H1 (cell line): ENCODE results near the gene RNF26. TPM values are rescaled to one million over a fixed set of nuclear protein-coding genes. Genes with fewer than 3 reads are reported as not detected.

Source experiments
- SRF ChIP-seq: IDR thresholded peaks from 2 replicates; pipeline ENCODE4 v1.6.1; 2011; ENCODE audit warnings: mild to moderate bottlenecking, low read depth, low read length, moderate library complexity
- polyA plus RNA-seq, 7 experiments: library from polyadenylated mRNA; depleted of rRNA in 3 of 7; stranded (reverse) in 5 of 7; unstranded in 2 of 7; fragments of >200 nt in 5 of 7; fragments of 200-250 nt in 2 of 7; gene quantifications; 1 replicate in 5 of 7; 2 replicates in 1 of 7; 4 replicates in 1 of 7; pipeline versions ENCODE4 v1.2.1 to v1.2.3, GENCODE V29; 2011 to 2013; ENCODE audit warnings: missing spikeins in 2 of 7, mixed read lengths in 2 of 7
- total RNA-seq: library from RNA; stranded (reverse); fragmentation: NEBNext Ultra II Directional; extraction: Animal tissue kit (Norgen Biotek cat#: 25700); gene quantifications from 2 replicates; pipeline ENCODE4 v1.2.1, GENCODE V29; 2021

The RNF26 gene
- total and polyA plus RNA-seq, 2 of the 8 experiments (the other 6 are each of a cell fraction or from before 2014, with no cell fraction given), result 82.7 to 84.0 TPM

GRCh38 chr11:119335091-119335654, 846 bp downstream of the RNF26 start (continued):
- no peak for TF ChIP-seq SRF
- TF ChIP-seq, all 59 proteins: peak for 0
